Adrenal gland (tissue), 5 donors: ENCODE measurements around the gene CLMN.

Experiments used
- CTCF ChIP-seq, 6 experiments: fragments of 450-650 bp in 4 of 6; fragments of 200-600 bp in 2 of 6; sonication (generic) in 1 of 6; IDR thresholded peaks; 1 replicate in 5 of 6; 2 replicates in 1 of 6; pipeline versions ENCODE4 v1.5.1 to v1.8.0; 2016 to 2021; ENCODE audit warnings: antibody characterized with exemption in 6 of 6, mild to moderate bottlenecking in 2 of 6, moderate library complexity in 1 of 6
- POLR2A ChIP-seq, 2 donors: fragments of 450-650 bp; IDR thresholded peaks; one replicate each; pipeline ENCODE4 v1.6.1; 2017; ENCODE audit warnings: antibody characterized with exemption in 2 of 2, mild to moderate bottlenecking in 2 of 2, moderate library complexity in 1 of 2
- donor health status: DM: no; HTN: no; CAD: no.

DNA sequence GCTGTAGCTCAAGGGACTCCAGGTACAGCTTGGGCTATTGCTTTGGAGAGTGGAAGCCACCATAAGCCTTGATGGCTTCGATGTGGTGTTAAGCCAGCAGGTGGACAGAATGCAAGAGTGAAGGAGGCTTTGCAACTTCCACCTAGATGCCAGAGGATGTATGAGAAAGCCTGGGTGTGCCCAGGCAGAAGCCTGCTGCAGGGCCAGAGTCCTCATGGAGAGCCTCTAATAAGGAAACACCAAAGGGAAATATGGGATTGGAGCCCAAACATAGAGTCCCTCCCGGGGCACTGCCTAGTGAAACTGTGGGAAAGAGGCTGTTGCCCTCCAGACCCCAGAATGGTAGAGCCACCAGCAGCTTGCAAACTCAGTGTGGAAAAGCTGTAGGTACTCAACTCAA lies 152.5 kb downstream of the CLMN start:
- TF ChIP-seq CTCF (IDR thresholded peaks at IDR 0.05), result no peak
- no peak for TF ChIP-seq POLR2A (IDR thresholded peaks at IDR 0.05)
